ENCODE results near the gene LDLRAD3. TPM values are rescaled to one million over a fixed set of nuclear protein-coding genes. Genes with fewer than 3 reads are reported as not detected.

The LDLRAD3 gene
- polyA plus RNA-seq, 1 donor (not counting 4 experiments of a cell fraction or from before 2014, with no cell fraction given), result 13.1 TPM

- H3K4me3 ChIP-seq (ENCODE audit: control insufficient read depth in 2 of 3, extremely low read depth in 1 of 3, insufficient read depth in 2 of 3, low read depth in 1 of 3, low read length in 3 of 3), result no peak overlapping the region
- H2AFZ ChIP-seq (ENCODE audit: control insufficient read depth, low read length), result no peak overlapping the region
- no peak overlapping the region for H3K27ac ChIP-seq (ENCODE audit: control insufficient read depth, insufficient read depth, low read length)
- DNase-seq (ENCODE audit: low read depth, low spot score) (no peak), FAIRE-seq (no peak)
- H3K9me1 ChIP-seq (ENCODE audit: control insufficient read depth, extremely low read depth, insufficient read depth, low read length), result no peaks in the 10 kb centered on the region
- no peaks in the 10 kb centered on the region for H3K27me3 ChIP-seq (ENCODE audit: control insufficient read depth, extremely low read depth, insufficient read depth, low read length)
- TF ChIP-seq CTCF (optimal IDR thresholded peaks at IDR 0.05 in 1 of 3, IDR thresholded peaks at IDR 0.05 in 1 of 3, conservative IDR thresholded peaks at IDR 0.05 in 1 of 3; ENCODE audit: extremely low read depth in 1 of 3, insufficient read depth in 2 of 3, low read length in 3 of 3) (no peak), EZH2 (IDR thresholded peaks at IDR 0.05; ENCODE audit: low read length) (no peak)
- no peak overlapping the region for H3K4me2 ChIP-seq (ENCODE audit: control insufficient read depth, extremely low read depth, insufficient read depth, low read depth, low read length)
- H3K36me3 ChIP-seq (ENCODE audit: control insufficient read depth in 2 of 2, extremely low read depth in 1 of 2, insufficient read depth in 2 of 2, low read length in 2 of 2), result peaks cover 2 to 4% of the 10 kb centered on the region in 2 experiments
- no peak overlapping the region for H3K9ac ChIP-seq (ENCODE audit: control insufficient read depth, extremely low read depth, insufficient read depth, low read length)
- no peaks in the 10 kb centered on the region for H3K9me3 ChIP-seq (ENCODE audit: control insufficient read depth, low read depth, low read length)
- peaks cover 54% of the 10 kb centered on the region for H3K79me2 ChIP-seq (ENCODE audit: control insufficient read depth, insufficient read depth, low read length)
- H3K4me1 ChIP-seq (ENCODE audit: control insufficient read depth, extremely low read depth, insufficient read depth, low read length), result no peaks in the 10 kb centered on the region
- dilution Hi-C loops (cut with MboI; ENCODE audit: extremely low pct_ligation_motif_present, low sequenced_read_pairs), result no loop called here
- no peaks in the 10 kb centered on the region for H4K20me1 ChIP-seq (ENCODE audit: control insufficient read depth, extremely low read depth, insufficient read depth, low read length)
These were observed 37.0 kb downstream of the LDLRAD3 start for GRCh38 chr11:35980686-35981390.

GRCh38 chr11:35981581-35981980 is 37.7 kb downstream of the LDLRAD3 start:
- H3K4me3 ChIP-seq (ENCODE audit: control insufficient read depth in 2 of 3, extremely low read depth in 1 of 3, insufficient read depth in 2 of 3, low read depth in 1 of 3, low read length in 3 of 3), result no peak overlapping the region
- H3K79me2 ChIP-seq (ENCODE audit: control insufficient read depth, insufficient read depth, low read length), result peaks cover 50% of the 10 kb centered on the region
- H3K4me1 ChIP-seq (ENCODE audit: control insufficient read depth, extremely low read depth, insufficient read depth, low read length), result peaks cover 3% of the 10 kb centered on the region
- no peaks in the 10 kb centered on the region for H3K9me1 ChIP-seq (ENCODE audit: control insufficient read depth, extremely low read depth, insufficient read depth, low read length)
- no peak overlapping the region for H3K4me2 ChIP-seq (ENCODE audit: control insufficient read depth, extremely low read depth, insufficient read depth, low read depth, low read length)
- no peak overlapping the region for H3K27ac ChIP-seq (ENCODE audit: control insufficient read depth, insufficient read depth, low read length)
- H3K27me3 ChIP-seq (ENCODE audit: control insufficient read depth, extremely low read depth, insufficient read depth, low read length), result no peaks in the 10 kb centered on the region
- H2AFZ ChIP-seq (ENCODE audit: control insufficient read depth, low read length), result no peak overlapping the region
- H4K20me1 ChIP-seq (ENCODE audit: control insufficient read depth, extremely low read depth, insufficient read depth, low read length), result no peaks in the 10 kb centered on the region
- no peak for TF ChIP-seq EZH2 (IDR thresholded peaks at IDR 0.05; ENCODE audit: low read length)
- no peak for TF ChIP-seq CTCF (optimal IDR thresholded peaks at IDR 0.05 in 1 of 3, IDR thresholded peaks at IDR 0.05 in 1 of 3, conservative IDR thresholded peaks at IDR 0.05 in 1 of 3; ENCODE audit: extremely low read depth in 1 of 3, insufficient read depth in 2 of 3, low read length in 3 of 3)
- dilution Hi-C loops (cut with MboI; ENCODE audit: extremely low pct_ligation_motif_present, low sequenced_read_pairs), result no loop called here
- no peaks in the 10 kb centered on the region for H3K9me3 ChIP-seq (ENCODE audit: control insufficient read depth, low read depth, low read length)
- no peak for DNase-seq (ENCODE audit: low read depth, low spot score)
- no peak for FAIRE-seq
- H3K36me3 ChIP-seq (ENCODE audit: control insufficient read depth in 2 of 2, extremely low read depth in 1 of 2, insufficient read depth in 2 of 2, low read length in 2 of 2), result peaks cover 0 to 4% of the 10 kb centered on the region in 2 experiments
- H3K9ac ChIP-seq (ENCODE audit: control insufficient read depth, extremely low read depth, insufficient read depth, low read length), result no peak overlapping the region

All from keratinocyte (primary cell).